Eye (tissue), 1 donor: ENCODE data around the gene NKAIN2.

Experiments used
- DNase-seq: peaks from one replicate; pipeline ENCODE4 v3.0.0-alpha.2; 2015

Gene NKAIN2

GRCh38 chr6:123810214-123810613 is 6.5 kb downstream of the NKAIN2 start:
- DNase-seq = no peak

- DNase-seq = no peak
These were observed 7.3 kb downstream of the NKAIN2 start for GRCh38 chr6:123810948-123811347.

DNA sequence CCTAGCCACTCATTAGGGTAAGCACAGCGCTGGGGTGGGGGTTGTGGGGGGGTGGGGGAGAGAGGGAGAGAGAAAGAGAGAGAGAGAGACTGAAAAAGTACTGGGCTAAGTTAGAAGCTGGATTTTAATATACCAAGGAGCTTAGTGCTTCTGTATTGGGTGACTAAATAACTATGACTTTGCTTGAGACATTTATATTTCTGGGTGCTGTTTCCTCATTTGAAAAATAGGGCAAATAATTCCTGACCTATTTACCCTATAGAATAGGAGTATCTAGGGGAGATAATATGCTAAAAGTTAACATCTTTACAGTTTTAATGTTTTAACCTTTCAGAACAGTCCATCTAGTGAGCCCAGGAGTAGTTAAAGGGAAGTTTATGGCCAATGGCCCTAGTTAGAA is 7.7 kb downstream of the NKAIN2 start:
- DNase-seq = no peak

DNA sequence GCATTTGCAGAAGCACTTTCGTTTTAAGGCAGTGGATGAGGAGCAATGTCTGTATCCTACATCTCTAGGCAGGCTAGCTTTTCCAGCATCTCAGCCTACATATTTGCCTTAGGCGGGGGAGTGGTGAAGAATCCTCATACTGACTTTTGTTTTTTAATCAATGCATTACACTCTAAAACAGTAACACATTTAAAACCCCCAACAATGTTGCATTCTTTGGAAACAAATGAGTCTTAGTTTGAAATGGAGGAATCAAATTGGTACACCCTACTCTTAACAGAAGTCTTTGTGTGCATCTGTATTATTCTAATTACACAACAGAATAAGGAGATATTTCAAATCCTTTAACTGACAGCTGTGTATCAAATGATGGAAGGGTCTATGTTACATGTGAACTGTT is 9.0 kb downstream of the NKAIN2 start:
- DNase-seq = no peak

- DNase-seq = peak; percentile 48
These were observed 17.4 kb downstream of the NKAIN2 start for GRCh38 chr6:123821112-123821511.

DNA sequence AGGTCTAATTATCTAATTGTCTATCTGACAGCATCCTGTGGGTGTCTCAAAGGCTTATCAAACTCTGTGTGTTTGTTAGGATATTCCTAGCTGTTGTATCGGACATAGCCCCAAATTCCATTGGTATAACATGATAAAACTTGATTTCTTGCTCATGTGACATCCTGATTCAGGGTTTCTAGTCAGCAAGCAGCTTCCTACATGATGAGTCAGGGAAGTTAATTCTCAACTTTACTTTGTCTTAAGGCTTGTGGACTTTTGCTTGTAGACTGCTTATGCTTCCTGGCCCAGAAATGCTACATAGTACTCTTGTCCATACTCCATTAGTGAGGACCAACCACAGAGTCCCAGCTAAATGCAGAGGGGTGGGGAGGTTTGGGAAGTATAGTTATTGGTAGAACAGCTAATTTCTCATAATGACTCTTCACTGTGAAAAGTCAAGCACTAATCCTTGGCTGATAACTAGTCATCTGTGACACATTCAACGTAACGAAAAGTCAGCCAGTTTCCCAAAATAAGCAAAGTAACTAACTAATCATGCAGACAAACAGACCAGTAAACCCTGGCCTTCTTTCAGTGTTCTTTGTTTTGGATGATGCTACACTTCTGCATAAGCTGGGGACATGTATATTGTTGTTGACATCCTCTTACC is 25.8 kb downstream of the NKAIN2 start:
- no peak for DNase-seq

GRCh38 chr6:123830120-123830519 is 26.5 kb downstream of the NKAIN2 start:
- peak; percentile 39 for DNase-seq

DNA sequence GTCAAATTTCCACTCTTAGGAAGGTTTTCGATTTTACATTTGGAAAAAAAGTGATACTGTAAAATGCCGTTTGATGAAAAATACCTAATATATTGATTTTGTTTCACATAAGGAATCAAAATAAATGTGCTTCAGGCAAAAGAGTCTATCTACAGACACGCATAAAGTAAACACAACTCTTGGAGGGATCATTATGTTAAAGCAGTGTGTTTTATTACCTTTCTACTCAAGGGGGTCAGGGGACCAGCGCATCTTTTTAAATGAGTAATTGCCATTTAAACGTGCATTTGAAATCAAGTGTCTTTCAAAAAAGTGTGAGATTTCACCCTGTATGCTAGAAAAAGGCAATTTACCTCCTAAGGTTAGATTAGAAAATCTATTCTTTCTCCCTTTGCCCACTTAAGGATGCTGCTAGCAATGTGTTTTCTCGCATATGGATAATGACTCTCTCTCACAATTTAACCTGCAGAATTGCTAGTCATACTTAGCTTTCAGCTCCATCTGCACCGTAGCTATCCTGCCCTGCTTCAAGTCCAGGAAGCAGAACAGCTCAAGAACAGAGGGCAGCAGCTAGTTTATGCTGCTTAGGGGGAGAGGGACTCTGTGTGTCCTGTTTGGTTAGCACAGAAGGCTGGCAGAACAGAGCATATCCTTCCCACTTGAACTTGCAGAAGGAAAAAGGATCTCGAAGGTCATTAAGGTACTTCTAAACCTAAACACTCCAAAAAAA is 35.0 kb downstream of the NKAIN2 start:
- no peak for DNase-seq

- DNase-seq = no peak
These were observed 37.6 kb downstream of the NKAIN2 start for GRCh38 chr6:123841067-123841896.

DNA sequence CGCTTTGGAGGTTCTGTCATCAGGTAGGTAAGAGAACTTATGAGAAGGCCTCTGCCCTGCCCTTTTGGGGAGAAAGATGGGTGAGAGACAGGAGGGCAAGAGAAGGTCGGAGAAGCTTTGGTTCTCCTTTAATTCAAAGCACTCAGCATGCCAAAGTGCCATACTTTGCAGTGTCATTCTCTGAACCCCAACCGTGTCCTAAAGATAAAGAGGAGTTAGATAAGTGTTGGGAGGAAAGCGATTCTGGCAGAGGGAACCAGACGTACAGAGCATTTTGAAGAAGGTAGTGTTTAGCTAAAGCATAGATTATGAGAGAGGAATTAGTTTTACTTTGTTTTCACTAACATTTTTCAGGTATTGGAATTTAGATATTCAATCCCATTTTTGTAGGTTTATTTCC is 40.3 kb downstream of the NKAIN2 start:
- DNase-seq = no peak

DNA sequence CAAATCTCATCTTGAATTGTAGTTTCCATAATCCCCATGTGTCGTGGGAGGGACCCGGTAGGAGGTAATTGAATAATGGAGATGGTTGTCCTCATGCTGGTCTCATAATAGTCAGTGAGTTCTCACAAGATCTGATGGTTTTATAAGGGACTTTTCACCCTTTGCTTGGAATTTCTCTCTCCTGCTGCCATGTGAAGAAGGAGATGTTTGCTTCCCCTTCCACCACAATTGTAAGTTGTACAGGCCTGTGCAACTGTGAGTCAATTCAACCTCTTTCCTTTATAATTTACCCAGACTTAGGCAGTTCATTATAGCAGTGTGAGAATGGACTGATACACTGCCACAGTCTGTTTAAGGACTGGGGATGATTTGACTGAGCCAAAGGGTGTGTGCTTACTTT is 44.7 kb downstream of the NKAIN2 start:
- no peak for DNase-seq

- DNase-seq = no peak
These were observed 45.7 kb downstream of the NKAIN2 start for GRCh38 chr6:123849406-123849805.

GRCh38 chr6:123850555-123850954 is 46.9 kb downstream of the NKAIN2 start:
- DNase-seq = no peak

GRCh38 chr6:123854201-123854600 is 50.5 kb downstream of the NKAIN2 start:
- DNase-seq = no peak

- DNase-seq = no peak
These were observed 51.8 kb downstream of the NKAIN2 start for GRCh38 chr6:123855506-123855905.

DNA sequence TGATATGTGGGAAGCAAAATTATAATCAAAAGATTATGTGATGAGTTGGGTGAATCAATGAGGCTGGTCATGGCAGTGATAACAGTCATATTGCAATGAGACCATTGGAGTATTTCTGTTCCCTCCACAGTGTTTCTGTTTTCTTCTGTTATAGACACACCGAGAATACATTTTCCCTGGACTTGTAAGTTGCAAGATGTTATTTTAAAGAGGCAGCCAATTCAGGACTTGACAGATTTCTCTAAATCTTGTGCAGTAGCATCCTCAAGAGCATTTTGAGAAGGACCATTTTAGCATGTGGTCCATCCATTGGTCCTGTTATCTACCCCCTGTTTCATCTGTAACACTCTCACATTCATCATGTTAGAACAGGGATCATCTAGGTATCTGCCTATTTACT is 55.6 kb downstream of the NKAIN2 start:
- no peak for DNase-seq

- DNase-seq = no peak
These were observed 65.7 kb downstream of the NKAIN2 start for GRCh38 chr6:123869334-123869733.

DNA sequence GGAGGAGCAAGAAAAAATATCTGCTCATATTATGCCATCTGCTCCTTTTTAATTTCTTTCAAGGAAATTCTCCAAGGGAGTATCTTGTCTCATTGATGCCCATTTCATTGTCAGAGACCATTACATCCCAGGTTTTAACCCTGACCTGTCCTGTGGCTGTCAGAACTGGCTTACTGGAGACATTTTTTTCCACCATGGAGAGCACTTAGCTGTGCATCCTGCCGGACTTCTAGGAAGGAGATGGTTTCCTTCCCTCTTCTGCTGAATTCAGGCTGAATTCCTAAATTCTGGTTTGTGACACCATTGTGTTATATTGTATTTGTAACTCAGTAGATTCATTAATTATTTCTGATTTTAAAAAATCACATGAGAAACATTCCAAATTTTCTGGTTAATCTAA is 70.3 kb downstream of the NKAIN2 start:
- DNase-seq = peak; percentile 22

DNA sequence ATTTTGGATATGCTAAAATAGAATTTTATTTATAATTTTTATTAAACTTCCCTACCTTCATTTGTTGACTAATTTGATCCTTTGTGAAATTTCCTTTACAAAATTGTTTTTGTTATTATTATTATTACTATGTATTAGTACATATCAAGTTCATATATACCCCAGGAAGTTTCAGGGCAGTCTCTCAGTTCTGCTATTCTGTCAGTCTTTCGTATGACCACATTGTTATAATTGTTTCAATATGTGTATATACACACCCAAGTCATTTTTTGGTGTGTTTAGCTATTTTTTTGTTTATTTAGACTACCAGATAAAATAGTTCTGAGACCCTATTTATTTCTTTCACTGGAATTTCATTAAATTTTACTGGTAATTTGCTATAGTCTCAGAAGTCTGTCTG is 72.1 kb downstream of the NKAIN2 start:
- DNase-seq = no peak

DNA sequence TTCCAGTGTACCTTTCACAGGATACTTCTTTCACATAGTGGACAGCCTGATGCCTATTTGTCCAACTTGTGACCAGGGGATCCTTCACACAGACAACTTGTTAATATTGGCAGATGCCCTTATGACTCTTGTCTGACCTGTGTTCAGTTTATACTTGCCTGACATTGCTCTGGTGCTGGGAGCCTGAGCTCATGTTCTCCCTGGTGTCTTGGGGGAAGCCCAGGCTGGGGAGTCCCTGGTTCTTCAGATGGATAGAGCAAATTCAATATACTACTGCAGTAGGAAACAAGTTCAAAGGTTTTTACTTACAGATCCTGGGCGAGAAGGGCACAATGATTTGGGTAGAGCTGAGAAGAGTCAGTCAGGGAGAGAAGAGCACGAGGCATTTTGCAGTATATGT is 76.1 kb downstream of the NKAIN2 start:
- DNase-seq = no peak

DNA sequence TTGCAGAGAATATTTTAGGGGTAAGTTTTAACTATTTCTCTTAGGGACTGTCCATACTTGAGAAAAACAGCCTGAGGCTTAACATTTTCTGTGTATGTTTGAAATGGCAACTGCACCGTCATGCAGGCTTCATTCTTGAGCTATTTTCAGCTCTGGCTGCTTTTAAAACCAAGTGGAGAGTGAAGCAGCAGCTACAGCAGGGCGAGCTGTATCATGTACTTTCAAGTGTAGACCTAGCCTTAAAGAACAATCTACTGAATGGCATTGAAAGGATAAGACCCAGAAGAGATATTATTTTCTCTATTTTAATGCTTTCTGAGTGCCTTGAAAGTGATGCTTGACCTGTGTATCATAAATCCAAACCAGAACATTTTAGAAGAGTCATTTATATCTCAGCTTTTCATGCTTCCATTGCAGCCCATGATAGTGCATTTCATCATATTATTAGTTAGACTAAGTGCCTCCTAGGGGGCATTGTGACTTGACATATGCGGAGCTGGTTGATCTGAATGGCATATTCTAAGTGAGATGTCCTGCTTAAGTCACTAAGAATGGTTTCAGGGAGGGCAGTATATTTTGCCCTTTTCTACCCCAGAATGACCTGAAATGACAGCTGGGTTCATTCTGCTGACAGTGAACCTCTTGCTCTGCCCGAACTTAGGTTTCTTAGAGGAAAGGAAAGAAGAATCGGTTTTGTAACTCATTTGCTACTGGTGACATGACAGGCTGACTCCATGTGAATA is 85.3 kb downstream of the NKAIN2 start:
- DNase-seq = peak; percentile 15

- no peak for DNase-seq
These were observed 91.7 kb downstream of the NKAIN2 start for GRCh38 chr6:123895346-123895745.

DNA sequence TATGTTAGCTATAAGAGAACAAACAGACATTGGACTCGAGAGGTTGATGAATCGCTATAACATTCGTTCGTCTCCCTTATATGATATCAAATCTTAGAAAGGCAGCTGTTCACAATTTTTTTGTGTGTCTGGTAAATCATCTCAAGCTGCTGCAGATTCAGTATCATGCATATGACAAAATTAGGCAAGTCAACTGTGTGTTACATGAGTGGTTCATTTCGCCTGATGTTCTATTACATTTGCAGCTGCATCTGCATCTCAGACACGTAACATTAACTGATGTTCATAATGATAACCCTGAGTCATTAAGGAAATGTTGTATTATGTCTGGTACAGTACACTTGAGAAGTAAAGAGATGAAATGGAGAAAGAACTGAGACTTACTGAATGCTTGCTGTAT is 92.1 kb downstream of the NKAIN2 start:
- DNase-seq = no peak
